IMR-90 (cell line): ENCODE results near the gene ARSD. TPM values are rescaled to one million over a fixed set of nuclear protein-coding genes. Genes with fewer than 3 reads are reported as not detected.

Experiments
- ATAC-seq: fragments of 200-7000 bp; cut with Tn5 transposase; 2 replicates; pipeline ENCODE4 v1.9.1; 2020; ENCODE audit warnings: low read depth, mild to moderate bottlenecking, moderate library complexity
- BruUV-seq: library from RNA; stranded (reverse); fragments of 400-500 nt; replicated peaks from 2 replicates; lab custom pipeline; 2021; lab: Mats Ljungman, UMichigan
- CTCF ChIA-PET: fragments of 300-600 bp; formaldehyde crosslinking; extraction: SDS; loops from one replicate; lab custom pipeline; 2021; ENCODE audit warnings: antibody characterized with exemption; lab: Yijun Ruan, JAX
- POLR2A ChIA-PET: fragments of 300-600 bp; sonication (Branson Sonifier 250); formaldehyde crosslinking; loops from one replicate; lab custom pipeline; 2022; ENCODE audit warnings: antibody characterized with exemption; ENCODE audit not compliant: unreplicated experiment; lab: Charles Lee
- DNase-seq: peaks from one replicate; pipeline ENCODE4 v3.0.0; 2013
- H2AFZ ChIP-seq: replicated peaks from 2 replicates; pipeline ENCODE3; 2013; ENCODE audit warnings: low read length, mild to moderate bottlenecking; ENCODE audit not compliant: poor library complexity
- H2AK5ac ChIP-seq: 2 replicates; pipeline ENCODE4 v1.6.1; 2013; ENCODE audit warnings: low read depth, low read length, inconsistent platforms
- H2AK9ac ChIP-seq: replicated peaks from 2 replicates; pipeline ENCODE3; 2013; ENCODE audit warnings: mild to moderate bottlenecking, low read depth, low read length, moderate library complexity; ENCODE audit not compliant: poor library complexity
- H2BK120ac ChIP-seq: 2 replicates; pipeline ENCODE4 v1.6.1; 2013; ENCODE audit warnings: low read depth, low read length, inconsistent platforms
- H2BK15ac ChIP-seq: 3 replicates; pipeline ENCODE4 v1.6.1; 2013; ENCODE audit warnings: low read depth, low read length, inconsistent platforms
- H2BK20ac ChIP-seq: 2 replicates; pipeline ENCODE4 v1.6.1; 2013; ENCODE audit warnings: low read depth, mild to moderate bottlenecking, inconsistent platforms, low read length, moderate library complexity
- H2BK5ac ChIP-seq: 2 replicates; pipeline ENCODE4 v1.6.1; 2013; ENCODE audit warnings: mild to moderate bottlenecking, low read depth, low read length, inconsistent platforms; ENCODE audit not compliant: poor library complexity, severe bottlenecking
- H3K14ac ChIP-seq: replicated peaks from 2 replicates; pipeline ENCODE4 v1.6.1; 2013; ENCODE audit warnings: low read depth, low read length, inconsistent platforms
- H3K18ac ChIP-seq: 2 replicates; pipeline ENCODE4 v1.6.1; 2013; ENCODE audit warnings: low read depth, low read length, control low read depth
- H3K23ac ChIP-seq: 2 replicates; pipeline ENCODE4 v1.6.1; 2013; ENCODE audit warnings: low read depth, low read length, inconsistent platforms
- H3K27ac ChIP-seq: 2 replicates; pipeline ENCODE4 v1.5.1; 2013; ENCODE audit warnings: mild to moderate bottlenecking, control low read depth, low read length; ENCODE audit not compliant: insufficient read depth
- H3K27me3 ChIP-seq: 2 replicates; pipeline ENCODE4 v1.6.1; 2013; ENCODE audit warnings: low read length; ENCODE audit not compliant: control insufficient read depth, insufficient read depth
- H3K36me3 ChIP-seq: 2 replicates; pipeline ENCODE4 v1.6.1; 2013; ENCODE audit warnings: low read length, mixed read lengths; ENCODE audit not compliant: control insufficient read depth, insufficient read depth
- H3K4ac ChIP-seq: 2 replicates; pipeline ENCODE4 v1.6.1; 2013; ENCODE audit warnings: low read depth, low read length, inconsistent platforms
- H3K4me1 ChIP-seq: 2 replicates; pipeline ENCODE4 v1.6.1; 2013; ENCODE audit warnings: low read length, mixed read lengths; ENCODE audit not compliant: control insufficient read depth, insufficient read depth
- H3K4me2 ChIP-seq: 2 replicates; pipeline ENCODE4 v1.6.1; 2013; ENCODE audit warnings: low read depth, mild to moderate bottlenecking, control low read depth, low read length, moderate library complexity
- H3K4me3 ChIP-seq: 2 replicates; pipeline ENCODE4 v1.5.1; 2013; ENCODE audit warnings: low read depth, mild to moderate bottlenecking, control low read depth, low read length, moderate library complexity; ENCODE audit not compliant: insufficient read depth
- H3K56ac ChIP-seq: 2 replicates; pipeline ENCODE4 v1.6.1; 2013; ENCODE audit warnings: low read length, inconsistent platforms; ENCODE audit not compliant: insufficient read depth; ENCODE audit errors: extremely low read depth
- H3K79me1 ChIP-seq, 2 experiments: 2 replicates each; pipeline ENCODE4 v1.6.1; 2013; ENCODE audit warnings: low read length in 2 of 2, inconsistent platforms in 1 of 2, low read depth in 1 of 2
- H3K9ac ChIP-seq: 2 replicates; pipeline ENCODE4 v1.6.1; 2013; ENCODE audit warnings: low read depth, low read length, control low read depth
- H3K9me1 ChIP-seq: 2 replicates; pipeline ENCODE4 v1.6.1; 2013; ENCODE audit warnings: low read length, inconsistent platforms; ENCODE audit not compliant: insufficient read depth
- H3K9me3 ChIP-seq: 2 replicates; pipeline ENCODE4 v1.6.1; 2013; ENCODE audit warnings: low read length; ENCODE audit not compliant: control insufficient read depth, insufficient read depth
- H4K20me1 ChIP-seq: 2 replicates; pipeline ENCODE4 v1.6.1; 2013; ENCODE audit warnings: low read length, inconsistent platforms; ENCODE audit not compliant: insufficient read depth
- H4K5ac ChIP-seq: 2 replicates; pipeline ENCODE4 v1.6.1; 2013; ENCODE audit warnings: mild to moderate bottlenecking, low read depth, low read length, control low read depth
- H4K8ac ChIP-seq, 2 experiments: 2 replicates each; pipeline ENCODE4 v1.6.1; 2013; ENCODE audit warnings: low read depth in 2 of 2, low read length in 2 of 2, control low read depth in 1 of 2, inconsistent platforms in 1 of 2
- H4K91ac ChIP-seq: 2 replicates; pipeline ENCODE4 v1.6.1; 2013; ENCODE audit warnings: low read depth, low read length, inconsistent platforms; ENCODE audit not compliant: insufficient read depth
- BHLHE40 ChIP-seq: fragments of 150-350 bp; IDR thresholded peaks from 2 replicates; pipeline ENCODE4 v1.6.1; 2016; ENCODE audit warnings: mild to moderate bottlenecking, low read depth, low read length
- CTCF ChIP-seq: conservative IDR thresholded peaks from 2 replicates; pipeline ENCODE4 v1.5.1; 2012; ENCODE audit warnings: mild to moderate bottlenecking, low read depth, low read length, improper control_type of control experiment
- MXI1 ChIP-seq: IDR thresholded peaks from 2 replicates; pipeline ENCODE4 v1.6.1; 2012; ENCODE audit warnings: low read depth, mild to moderate bottlenecking, low read length, moderate library complexity, borderline replicate concordance
- NFE2L2 ChIP-seq: fragments of 150-350 bp; IDR thresholded peaks from 2 replicates; pipeline ENCODE4 v1.6.1; 2016; ENCODE audit warnings: low read depth, mild to moderate bottlenecking, low read length
- POLR2A ChIP-seq: IDR thresholded peaks from 2 replicates; pipeline ENCODE4 v1.6.1; 2012; ENCODE audit warnings: mild to moderate bottlenecking, low read depth, low read length
- RAD21 ChIP-seq: IDR thresholded peaks from 2 replicates; pipeline ENCODE4 v1.6.1; 2012; ENCODE audit warnings: low read length, improper control_type of control experiment
- USF2 ChIP-seq: fragments of 150-350 bp; IDR thresholded peaks from 2 replicates; pipeline ENCODE4 v1.6.1; 2017; ENCODE audit warnings: mild to moderate bottlenecking, antibody characterized with exemption, low read length, low read depth
- WGBS, 2 experiments: methylation state at CpG; one replicate each; pipeline versions ENCODE4 v1.1.5 to v1.1.7; 2013; ENCODE audit warnings: missing lambda C conversion rate in 2 of 2; ENCODE audit not compliant: insufficient read length in 1 of 2; ENCODE audit errors: extremely low coverage in 2 of 2; 5-methylcytosine and 5-hydroxymethylcytosine counted together
- dilution Hi-C: fragments of 300-500 bp; cut with HindIII; formaldehyde crosslinking; loops from one replicate; pipeline ENCODE4 v1.14.3; 2018; ENCODE audit warnings: low sequenced_read_pairs; ENCODE audit not compliant: unreplicated experiment
- in situ Hi-C: fragments of 300-500 bp; cut with MboI; formaldehyde crosslinking; loops from 3 replicates; pipeline ENCODE4 v1.14.3; 2019; ENCODE audit warnings: low sequenced_read_pairs, inconsistent platforms, mixed read lengths
- intact Hi-C: fragments of 100-400 bp; cut with micrococcal nuclease; formaldehyde crosslinking; loops from 2 replicates; pipeline ENCODE4 v1.10.0; 2022
- polyA plus RNA-seq, 3 experiments: library from polyadenylated mRNA; depleted of rRNA; stranded (reverse); fragments of >200 nt; gene quantifications; 2 replicates each; pipeline ENCODE4 v1.2.3, GENCODE V29; 2012; ENCODE audit warnings: low replicate concordance in 1 of 3
- total RNA-seq: library from RNA; depleted of rRNA; stranded (reverse); fragments of >200 nt; gene quantifications from 2 replicates; pipeline ENCODE4 v1.2.3, GENCODE V29; 2012

Gene ARSD
- total and polyA plus RNA-seq, 2 of the 4 experiments (the other 2 are of a cell fraction), result 5.1 to 6.3 TPM

- dilution Hi-C loops (no loop called here), intact Hi-C loops (no loop called here), in situ Hi-C loops (no loop called here)
- no peak overlapping the region for H4K5ac ChIP-seq
- ATAC-seq, result no peak
- H2AK9ac ChIP-seq, result no peak overlapping the region
- no peak overlapping the region for H2BK15ac ChIP-seq
- no CpG with 5 or more reads among the region's 6 CpGs for WGBS, 2 experiments
- no peaks in the 10 kb centered on the region for H3K27me3 ChIP-seq
- peak overlapping the region; percentile 41 for H2AFZ ChIP-seq
- H3K9me1 ChIP-seq, result no peaks in the 10 kb centered on the region
- H3K36me3 ChIP-seq, result no peaks in the 10 kb centered on the region
- ChIA-PET POLR2A (no interaction called here), CTCF (no interaction called here)
- H2BK120ac ChIP-seq, result peak overlapping the region; percentile 27; the same call in 1 of the 2 replicates
- H2BK5ac ChIP-seq, result no peak overlapping the region
- no peak overlapping the region for H3K56ac ChIP-seq
- H3K14ac ChIP-seq, result no peak overlapping the region
- no peak overlapping the region for H3K4me2 ChIP-seq
- no peaks in the 10 kb centered on the region for H3K9me3 ChIP-seq
- H2AK5ac ChIP-seq, result peak overlapping the region; percentile 36; the same call in 1 of the 2 replicates
- H3K4me3 ChIP-seq, result no peak overlapping the region
- no TSS peak for BruUV-seq
- no peak for TF ChIP-seq RAD21
- TF ChIP-seq POLR2A, result no peak
- no peak for TF ChIP-seq CTCF
- no peak for TF ChIP-seq USF2
- TF ChIP-seq NFE2L2, result no peak
- no peak for TF ChIP-seq BHLHE40
- no peak for TF ChIP-seq MXI1
- H3K27ac ChIP-seq, result no peak overlapping the region
- H4K20me1 ChIP-seq, result no peaks in the 10 kb centered on the region
- H3K23ac ChIP-seq, result no peak overlapping the region
- DNase-seq, result no peak
- H3K4ac ChIP-seq, result no peak overlapping the region
- H3K79me1 ChIP-seq, result no peaks in the 10 kb centered on the region
- H3K18ac ChIP-seq, result no peak overlapping the region
- no peak overlapping the region for H2BK20ac ChIP-seq
- no peak overlapping the region for H3K9ac ChIP-seq
- H3K4me1 ChIP-seq, result peaks cover 1% of the 10 kb centered on the region; the same call in 1 of the 2 replicates
- no peak overlapping the region for H4K91ac ChIP-seq
- H4K8ac ChIP-seq, result no peak overlapping the region
Observed at GRCh38 chrX:2965965-2966364, 36.8 kb upstream of the ARSD start.
